Cerebellar nuclear complex (tissue), 1 donor: Measurements from ENCODE around the gene ALDOB.

Experiments used
- DNase-seq, 2 experiments: peaks; one replicate each; lab custom pipeline; 2025; lab: John Stamatoyannopoulos, UW

ALDOB gene

DNA sequence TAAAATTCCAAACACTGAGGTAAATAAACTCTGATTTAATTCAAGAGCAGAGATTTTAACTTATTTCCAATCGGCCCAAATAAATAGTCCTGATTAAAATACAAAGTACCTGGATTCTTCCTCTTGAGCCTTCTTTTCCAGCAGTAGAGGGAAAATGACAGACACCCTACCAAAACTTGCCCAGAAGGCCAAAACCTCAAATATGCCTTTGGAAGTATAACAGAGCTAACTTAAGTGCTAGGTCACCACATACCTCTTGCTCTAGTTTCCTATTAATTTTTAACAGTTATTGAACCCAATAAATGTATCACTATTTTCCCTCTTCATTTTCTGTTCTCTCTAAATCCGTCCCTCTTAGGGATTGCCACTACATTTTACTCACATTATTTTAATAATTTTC, 52.2 kb downstream of the ALDOB start:
- no peak for DNase-seq

- no peak for DNase-seq
These were observed 53.7 kb downstream of the ALDOB start for GRCh38 chr9:101381833-101382342.

DNA sequence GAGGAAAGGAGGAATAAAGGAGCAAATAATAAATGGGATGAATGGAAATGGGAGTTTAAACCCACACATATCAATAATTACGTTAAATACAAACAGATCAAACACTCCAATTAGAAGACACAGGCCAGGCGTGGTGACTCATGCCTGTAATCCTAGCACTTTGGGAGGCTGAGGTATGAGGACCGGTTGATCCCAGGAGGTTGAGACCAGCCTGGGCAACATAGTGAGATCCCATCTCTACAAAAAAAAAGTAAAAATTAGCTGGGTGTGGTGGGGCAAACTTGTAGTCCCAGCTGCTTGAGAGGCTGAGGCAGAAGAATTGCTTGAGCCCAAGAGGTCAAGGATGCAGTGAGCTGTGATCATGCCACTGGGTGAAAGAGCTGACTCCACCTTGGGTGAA, 54.5 kb downstream of the ALDOB start:
- DNase-seq, result no peak

DNA sequence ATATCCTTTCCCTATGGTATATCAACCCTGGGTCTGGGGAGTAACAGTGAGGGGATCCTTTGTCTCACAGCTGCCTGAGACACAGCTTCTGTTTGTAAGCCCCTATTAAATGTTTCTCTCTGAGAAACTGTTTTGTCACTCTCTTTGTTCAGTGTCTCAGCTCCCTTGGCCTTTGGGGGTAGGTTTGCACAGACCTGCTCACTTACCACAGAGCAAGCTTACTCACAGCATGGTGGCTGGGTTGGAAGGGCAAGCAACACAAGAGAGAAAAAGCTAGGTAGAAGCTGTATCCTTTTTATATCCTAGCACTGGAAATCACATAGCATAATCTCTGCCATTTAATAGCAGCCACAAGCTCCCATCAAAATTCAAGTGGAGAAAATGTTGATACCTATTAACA, 55.3 kb downstream of the ALDOB start:
- no peak for DNase-seq

DNA sequence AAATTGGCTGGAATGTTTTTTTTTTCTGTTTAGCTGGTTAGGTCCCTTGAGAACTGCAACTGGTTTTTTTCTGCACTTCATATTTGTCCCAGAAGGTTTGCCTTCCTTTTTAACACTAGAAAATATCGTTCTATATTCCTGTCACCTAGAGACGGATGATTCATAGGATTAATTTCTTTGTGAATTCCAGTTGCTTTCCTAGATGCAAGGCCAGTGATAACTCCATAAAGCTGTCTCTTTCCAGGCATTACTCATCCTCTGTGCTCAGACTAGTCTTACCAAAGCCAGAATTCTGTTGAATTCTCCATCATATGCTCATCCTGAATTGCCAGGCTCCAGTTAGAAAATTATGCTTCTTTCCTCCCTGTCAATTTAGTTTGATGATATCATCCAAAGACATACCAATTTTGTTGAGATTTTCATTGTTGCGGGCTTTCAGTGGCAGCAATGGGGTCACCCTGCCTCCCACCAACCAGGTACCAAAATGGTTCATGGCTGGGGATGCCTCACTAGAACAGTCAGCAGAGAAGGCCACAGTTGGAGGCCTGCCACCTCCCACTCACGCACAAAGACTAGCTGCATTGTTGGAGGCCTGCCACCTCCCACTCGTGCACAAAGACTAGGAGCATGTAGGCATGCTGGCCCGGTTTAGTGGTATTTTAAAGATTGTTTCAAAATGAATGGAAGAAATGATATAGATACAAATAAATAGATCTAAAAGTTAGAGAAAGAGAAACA, 59.3 kb downstream of the ALDOB start:
- no peak for DNase-seq

DNA sequence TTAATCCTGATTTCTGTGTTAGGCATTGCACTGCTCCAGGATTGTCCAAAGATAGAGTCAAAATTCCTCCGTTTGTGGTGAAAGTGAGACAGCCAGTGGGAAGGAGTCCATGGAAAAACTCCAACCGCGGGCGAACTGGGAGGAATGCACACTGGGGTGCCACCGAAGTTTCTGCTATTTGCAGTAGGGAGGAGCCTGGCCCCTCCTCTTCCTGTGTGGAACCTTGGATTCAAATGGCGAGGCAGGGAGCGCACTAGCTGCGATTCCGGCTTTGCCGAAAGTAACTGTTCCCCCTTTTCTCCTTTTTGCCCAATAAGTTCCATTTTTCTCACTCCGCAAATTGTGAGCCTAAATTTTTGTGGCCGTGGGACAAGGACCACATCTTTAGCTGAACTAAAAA, 60.0 kb downstream of the ALDOB start:
- no peak for DNase-seq

GRCh38 chr9:101372327-101373118, 63.1 kb downstream of the ALDOB start:
- DNase-seq, result no peak

- no peak for DNase-seq
These were observed 63.8 kb downstream of the ALDOB start for GRCh38 chr9:101371813-101372212.
